GM12892 (cell line): ENCODE results near the gene RPS6KB2.

Experiments
- POLR2A ChIP-seq: IDR thresholded peaks from 2 replicates; pipeline ENCODE4 v1.6.1; 2011; ENCODE audit warnings: low read depth, low read length, control low read depth
- POLR2AphosphoS5 ChIP-seq: IDR thresholded peaks from 2 replicates; pipeline ENCODE4 v1.6.1; 2011; ENCODE audit warnings: low read depth, low read length, control low read depth
- TAF1 ChIP-seq: IDR thresholded peaks from 2 replicates; pipeline ENCODE4 v1.6.1; 2011; ENCODE audit warnings: low read depth, mild to moderate bottlenecking, control low read depth, low read length, borderline replicate concordance

- TF ChIP-seq POLR2A: no peak
- TF ChIP-seq POLR2AphosphoS5: no peak
- no peak for TF ChIP-seq TAF1
Observed at GRCh38 chr11:67456068-67456705, 27.9 kb downstream of the RPS6KB2 start.
